ENCODE measurements around the gene POP4.
"Not testable (repeated sequence)": the region's sequence is repeated elsewhere in the genome, so short reads cannot be mapped to it uniquely, and the experiment has no call there.

Gene POP4

GRCh38 chr19:29605653-29606419 is at the start of gene POP4:
Gene POP4, plus strand, starts transcription at chr19:29606283. Its CDS starts 36 bp downstream, at chr19:29606319.
- DNase-seq, result peak; percentile 97

GRCh38 chr19:29559110-29559509 is 47.0 kb upstream of the POP4 start:
- not testable (repeated sequence) for DNase-seq

GRCh38 chr19:29559743-29560142 is 46.3 kb upstream of the POP4 start:
- DNase-seq, result peak; percentile 7

- DNase-seq, result peak; percentile 27
Observed at GRCh38 chr19:29560313-29561075, 45.6 kb upstream of the POP4 start.

GRCh38 chr19:29561601-29562000 is 44.5 kb upstream of the POP4 start:
- DNase-seq, result no peak

DNA sequence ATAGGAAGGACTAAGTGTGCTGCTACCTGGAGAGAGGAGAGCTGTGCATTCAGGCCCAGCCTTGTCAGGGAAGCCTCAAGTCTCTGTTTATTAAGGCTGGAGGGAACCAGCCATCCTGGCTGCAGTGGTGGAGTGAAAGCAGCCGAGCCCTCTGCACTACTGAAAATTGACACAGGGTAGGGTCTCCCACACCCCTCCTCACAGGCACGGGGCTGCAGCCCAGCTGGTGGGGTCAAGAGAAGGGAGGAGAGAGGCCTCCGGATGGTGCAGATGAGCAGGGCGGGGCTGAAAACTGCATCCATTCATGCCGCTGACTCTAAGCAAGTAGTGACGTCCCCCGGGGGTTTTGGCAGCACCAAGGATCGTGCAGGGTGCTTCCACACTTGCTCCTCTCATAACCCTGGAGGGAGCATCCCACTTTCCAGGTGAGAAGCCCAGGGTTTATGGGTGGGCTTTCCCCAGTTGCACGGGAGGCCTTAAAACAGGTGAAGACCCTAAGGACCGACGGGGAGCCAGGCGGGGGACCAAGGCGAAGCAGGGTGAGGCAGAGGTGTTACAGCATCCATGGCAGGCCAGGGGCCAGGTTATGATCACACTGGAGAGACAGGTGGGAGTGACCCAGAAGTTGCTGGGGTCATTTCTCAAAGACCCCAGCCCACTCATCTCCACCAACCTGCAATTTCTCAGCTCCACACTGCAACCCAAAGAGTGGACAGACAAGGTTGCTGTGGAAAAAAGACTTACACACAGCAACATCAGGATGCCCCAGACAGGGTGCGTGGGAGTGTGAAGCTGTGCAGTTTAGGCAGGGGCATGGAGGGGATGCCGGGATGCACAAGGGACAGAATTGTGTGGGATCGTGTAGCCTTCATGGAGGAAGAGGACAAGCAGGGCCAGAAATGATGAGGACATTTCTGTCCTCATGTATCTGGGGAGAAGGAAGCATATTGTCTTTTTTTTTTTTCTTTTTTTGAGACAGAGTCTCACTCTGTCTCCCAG is 43.5 kb upstream of the POP4 start:
- peak; percentile 45 for DNase-seq

DNA sequence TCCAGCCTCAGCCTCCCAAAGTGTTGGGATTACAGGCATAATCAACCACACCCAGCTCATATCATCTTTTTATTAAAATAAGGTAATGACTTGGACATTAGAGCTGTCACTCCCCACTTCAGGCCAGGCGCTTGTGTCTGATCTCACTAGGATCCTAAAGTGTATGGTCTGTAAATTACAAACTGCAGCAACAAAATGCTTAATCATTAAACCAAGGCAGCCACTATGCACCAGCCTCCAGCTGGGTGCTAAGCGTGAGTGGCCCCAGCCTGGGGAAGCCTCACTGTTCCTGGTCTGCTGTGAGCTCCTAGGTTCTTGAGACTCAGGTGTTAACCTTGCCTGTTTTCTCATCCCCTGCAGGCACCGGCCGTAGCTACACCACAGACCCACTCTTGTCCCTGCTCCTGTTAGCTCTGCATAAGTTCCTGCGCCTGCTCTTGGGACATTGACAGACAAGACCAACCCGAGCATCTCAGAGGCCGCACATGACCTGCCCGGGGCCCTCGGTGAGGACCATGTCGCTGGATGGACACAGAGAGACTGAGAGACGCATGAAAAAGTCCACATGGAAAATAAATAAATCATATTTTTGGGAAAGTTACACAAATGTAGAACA is 42.5 kb upstream of the POP4 start:
- DNase-seq, result peak; percentile 49

DNA sequence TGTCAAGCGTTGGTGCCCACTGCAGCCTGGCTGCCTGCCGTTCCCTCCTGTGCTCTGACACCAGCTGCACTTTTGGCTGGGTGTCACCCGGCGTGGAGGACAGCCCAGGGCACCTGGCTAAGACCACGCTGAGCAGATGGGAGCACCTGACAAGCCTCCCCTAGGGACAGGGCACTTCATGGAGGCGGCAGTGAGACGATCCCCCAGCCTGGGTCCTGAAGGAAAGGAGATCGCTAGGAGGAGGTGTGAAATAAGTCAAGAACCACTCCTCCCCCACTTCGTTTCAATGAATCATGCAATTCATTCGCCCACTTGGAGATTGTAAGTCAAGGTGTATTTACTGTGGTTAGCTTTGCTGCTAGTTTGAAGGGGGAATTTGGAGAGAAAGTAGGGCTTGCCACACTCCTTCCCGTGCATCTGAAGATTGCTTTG is 41.5 kb upstream of the POP4 start:
- peak; percentile 42 for DNase-seq

DNA sequence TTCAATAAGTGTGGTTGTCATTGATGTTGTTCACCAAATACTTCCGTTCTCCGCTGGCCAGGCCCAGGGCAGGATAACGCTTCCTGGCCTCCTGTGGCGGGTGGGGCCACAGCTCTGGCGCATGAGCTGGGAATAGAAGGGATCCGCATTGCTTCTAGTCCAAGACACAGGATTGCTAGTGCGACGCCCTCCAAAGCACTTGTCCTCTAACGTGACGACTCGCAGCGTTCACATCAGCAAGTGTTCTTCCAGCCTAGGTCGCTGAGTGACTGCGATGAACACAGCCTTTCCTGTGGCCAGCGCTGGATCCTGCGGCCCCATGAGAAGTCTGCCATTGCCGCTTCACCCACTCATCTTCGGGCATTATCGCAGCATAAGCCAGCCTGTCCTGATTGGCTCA is 40.9 kb upstream of the POP4 start:
- peak; percentile 37 for DNase-seq

DNA sequence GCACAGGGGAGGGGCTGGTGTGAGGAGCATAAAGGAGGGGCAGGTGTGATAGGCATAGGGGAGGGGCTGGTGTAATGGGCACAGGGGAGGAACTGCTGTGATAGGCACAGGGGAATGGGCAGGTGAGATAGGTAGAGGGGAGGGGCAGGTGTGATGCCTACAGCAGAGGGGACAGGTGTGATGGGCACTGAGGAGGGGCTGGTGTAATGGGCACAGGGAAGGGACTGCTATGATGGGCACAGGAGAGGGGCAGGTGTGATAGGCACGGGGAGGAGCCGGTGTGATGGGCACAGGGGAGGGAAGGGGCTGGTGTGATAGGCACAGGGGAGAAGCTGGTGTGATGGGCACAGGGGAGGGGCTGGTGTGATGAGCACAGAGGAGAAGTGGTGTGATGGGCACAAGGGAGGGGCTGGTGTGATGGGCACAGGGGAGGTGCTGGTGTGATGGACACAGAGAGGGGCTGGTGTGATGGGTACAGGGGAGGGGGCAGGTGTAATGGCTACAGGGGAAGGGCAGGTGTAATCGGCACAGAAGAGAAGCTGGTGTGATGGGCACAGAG is 39.5 kb upstream of the POP4 start:
- DNase-seq, result peak; percentile 30

- DNase-seq, result no peak
Observed at GRCh38 chr19:29567366-29567915, 38.6 kb upstream of the POP4 start.

DNA sequence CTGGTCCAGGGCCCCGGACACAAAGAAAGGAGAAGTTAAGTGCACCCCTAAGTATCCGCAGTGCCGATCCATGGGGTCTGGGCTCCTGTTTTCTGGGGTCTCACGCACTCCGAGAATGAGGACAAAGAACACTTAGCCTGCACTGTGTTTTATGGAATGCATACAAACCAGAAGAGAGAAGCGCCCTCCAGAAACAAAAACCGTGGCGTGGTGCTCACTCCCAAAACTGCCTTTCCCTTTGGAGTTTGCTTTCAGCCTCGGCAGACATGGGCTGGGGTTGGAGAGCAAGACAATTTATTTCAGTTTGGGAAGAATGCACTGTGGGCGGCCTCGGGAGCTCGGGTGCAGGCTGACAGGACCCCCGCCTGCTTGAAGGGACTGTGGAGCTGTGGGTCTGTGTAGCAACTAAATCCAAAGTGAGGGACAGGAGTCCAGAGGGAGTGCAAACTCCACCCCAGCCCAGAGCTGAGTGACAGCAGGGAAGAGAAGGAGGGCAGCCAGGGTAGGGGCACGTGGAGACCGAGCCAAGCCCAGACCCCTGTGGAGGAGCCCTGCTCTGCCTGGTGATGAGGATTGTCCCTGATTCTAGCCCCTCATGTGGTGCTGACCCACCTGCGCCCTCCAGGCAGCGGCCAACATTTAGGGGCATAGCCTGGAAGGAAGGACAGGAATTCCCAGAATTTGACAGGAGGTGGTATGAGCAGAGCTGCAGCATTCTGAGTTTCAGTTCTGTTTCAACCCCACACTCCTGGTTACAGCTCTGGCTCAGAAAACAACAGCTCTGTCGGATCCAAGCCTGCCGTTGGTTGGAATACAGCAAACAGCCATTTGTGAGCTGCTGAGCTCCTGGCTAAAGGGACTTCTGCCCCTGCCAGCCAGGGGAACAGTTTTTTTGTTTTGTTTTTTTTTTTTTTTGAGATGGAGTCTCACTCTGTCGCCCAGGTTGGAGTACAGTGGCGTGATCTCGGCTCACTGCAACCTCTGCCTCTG is 37.8 kb upstream of the POP4 start:
- DNase-seq, result peak; percentile 47

GRCh38 chr19:29569038-29569911 is 36.8 kb upstream of the POP4 start:
- peak; percentile 32 for DNase-seq

GRCh38 chr19:29571181-29571580 is 34.9 kb upstream of the POP4 start:
- DNase-seq, result peak; percentile 23

DNA sequence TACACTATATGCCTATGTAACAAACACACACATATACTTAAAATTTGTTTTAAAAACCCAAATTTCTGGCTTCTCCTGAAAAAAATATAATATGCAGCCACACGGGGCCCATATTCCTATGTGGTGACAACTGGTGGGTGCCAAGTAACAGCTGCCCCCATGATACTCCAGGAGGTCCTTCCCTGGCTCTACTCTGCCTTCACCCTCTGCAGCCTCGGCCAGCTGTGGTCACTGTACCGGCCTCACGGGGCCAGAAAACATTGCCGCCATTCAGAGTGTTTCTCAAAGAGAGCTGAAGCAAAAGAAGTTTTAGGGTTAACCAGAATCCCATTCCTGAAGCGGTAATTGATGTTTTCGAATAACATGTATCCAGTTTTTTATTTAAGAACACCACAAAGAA is 32.6 kb upstream of the POP4 start:
- DNase-seq, result peak; percentile 41

GRCh38 chr19:29574510-29574909 is 31.6 kb upstream of the POP4 start:
- no peak for DNase-seq

DNA sequence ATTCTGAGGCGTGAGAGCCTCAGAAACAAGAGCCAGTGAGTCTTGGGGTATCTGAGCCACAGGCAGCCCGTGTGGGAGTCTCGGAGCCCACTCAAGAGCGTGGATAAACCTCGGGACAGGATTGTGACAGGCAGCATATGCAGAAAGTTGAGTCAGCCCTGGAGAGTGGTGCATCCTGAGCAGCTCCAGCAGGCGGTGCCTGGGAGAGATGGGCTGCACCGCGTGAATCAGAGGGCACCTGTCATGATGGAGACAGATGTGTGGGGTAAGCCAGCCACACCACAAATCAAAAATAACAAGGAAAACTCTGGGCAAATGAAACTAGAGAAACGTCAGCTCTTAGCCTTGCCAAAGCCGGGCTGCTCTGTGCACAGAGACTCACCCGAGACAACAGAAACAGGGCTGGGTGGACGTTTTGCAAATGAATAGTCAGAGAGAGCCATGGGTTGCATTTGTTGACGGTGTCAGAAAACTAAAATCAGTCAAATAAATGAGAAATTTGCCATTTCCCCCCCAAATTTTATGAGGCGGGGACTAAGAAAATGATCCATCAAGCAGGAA is 30.0 kb upstream of the POP4 start:
- peak; percentile 51 for DNase-seq

- peak; percentile 43 for DNase-seq
Observed at GRCh38 chr19:29576761-29577648, 29.1 kb upstream of the POP4 start.

All from islet precursor cell (in vitro differentiated cells).